SK-N-SH (cell line): Measurements from ENCODE around the gene AQP1. TPM values are rescaled to one million over a fixed set of nuclear protein-coding genes. Genes with fewer than 3 reads are reported as not detected.

Experiments
- CTCF ChIA-PET: fragments of 300-600, 350-600 bp; formaldehyde crosslinking; extraction: SDS; loops from one replicate; lab custom pipeline; 2021; lab: Yijun Ruan, JAX
- POLR2A ChIA-PET: fragments of 350-600 bp; sonication (Branson Sonifier 250); formaldehyde crosslinking; extraction: SDS; loops from one replicate; lab custom pipeline; 2020; ENCODE audit warnings: antibody characterized with exemption, inconsistent platforms; lab: Yijun Ruan, JAX
- DNase-seq: peaks from one replicate; pipeline ENCODE4 v3.0.0; 2012
- H2AFZ ChIP-seq: fragments of 200-600 bp; sonication (generic); 2 replicates; pipeline ENCODE4 v1.8.1; 2016; ENCODE audit warnings: antibody characterized with exemption, mild to moderate bottlenecking, low read depth
- H3F3A ChIP-seq: fragments of 200-600 bp; sonication (generic); replicated peaks from 2 replicates; pipeline ENCODE3; 2016; ENCODE audit warnings: antibody characterized with exemption, mild to moderate bottlenecking; ENCODE audit not compliant: insufficient read depth
- H3K27ac ChIP-seq, 2 experiments: fragments of 200-500 bp in 1 of 2; fragments of 200-600 bp in 1 of 2; sonication (Bioruptor generic) in 1 of 2; sonication (generic), shearing (Covaris generic) in 1 of 2; 2 replicates each; pipeline versions ENCODE4 v1.5.1 to v1.6.1; 2014 to 2016; ENCODE audit warnings: low read depth in 2 of 2, inconsistent platforms in 1 of 2, low read length in 1 of 2, mild to moderate bottlenecking in 1 of 2, mixed read lengths in 1 of 2
- H3K27me3 ChIP-seq: fragments of 200-600 bp; sonication (generic), shearing (Covaris generic); 2 replicates; pipeline ENCODE4 v1.6.1; 2016; ENCODE audit warnings: mixed run types; ENCODE audit not compliant: insufficient read depth
- H3K36me3 ChIP-seq, 2 experiments: fragments of 200-500 bp in 1 of 2; fragments of 200-600 bp in 1 of 2; sonication (Bioruptor generic) in 1 of 2; sonication (generic) in 1 of 2; replicated peaks in 1 of 2; 2 replicates each; pipeline versions ENCODE3 to v1.5.1; 2014 to 2016; ENCODE audit warnings: low read length in 1 of 2, mild to moderate bottlenecking in 1 of 2; ENCODE audit not compliant: insufficient read depth in 2 of 2, control insufficient read depth in 1 of 2
- H3K4me1 ChIP-seq, 2 experiments: fragments of 200-500 bp in 1 of 2; fragments of 200-600 bp in 1 of 2; sonication (Bioruptor generic) in 1 of 2; sonication (generic), shearing (Covaris generic) in 1 of 2; 2 replicates each; pipeline versions ENCODE4 v1.5.1 to v1.6.1; 2014 to 2016; ENCODE audit warnings: low read depth in 1 of 2, low read length in 1 of 2, mixed run types in 1 of 2; ENCODE audit not compliant: insufficient read depth in 2 of 2, control insufficient read depth in 1 of 2
- H3K4me2 ChIP-seq: fragments of 200-600 bp; sonication (generic), shearing (Covaris generic); 2 replicates; pipeline ENCODE4 v1.6.1; 2017; ENCODE audit warnings: mixed run types
- H3K4me3 ChIP-seq, 2 experiments: fragments of 200-500 bp in 1 of 2; fragments of 200-600 bp in 1 of 2; sonication (Bioruptor generic) in 1 of 2; sonication (generic), shearing (Covaris generic) in 1 of 2; 2 replicates each; pipeline versions ENCODE4 v1.5.1 to v1.8.1; 2014 to 2016; ENCODE audit warnings: low read depth in 2 of 2, inconsistent platforms in 1 of 2, low read length in 1 of 2, mild to moderate bottlenecking in 1 of 2, mixed read lengths in 1 of 2, moderate library complexity in 1 of 2
- H3K79me2 ChIP-seq: fragments of 200-600 bp; sonication (generic); 2 replicates; pipeline ENCODE4 v1.8.1; 2017; ENCODE audit warnings: mild to moderate bottlenecking; ENCODE audit not compliant: insufficient read depth
- H3K9ac ChIP-seq: fragments of 200-600 bp; sonication (generic); 2 replicates; pipeline ENCODE4 v1.6.1; 2017; ENCODE audit warnings: mixed run types
- H3K9me2 ChIP-seq: fragments of 200-600 bp; sonication (generic); 2 replicates; pipeline ENCODE4 v1.6.1; 2017; ENCODE audit warnings: mixed run types
- H3K9me3 ChIP-seq: fragments of 200-600 bp; sonication (generic); 2 replicates; pipeline ENCODE4 v1.6.1; 2017; ENCODE audit warnings: mixed run types, mild to moderate bottlenecking, moderate library complexity
- H4K20me1 ChIP-seq: fragments of 200-600 bp; sonication (generic); 2 replicates; pipeline ENCODE4 v1.6.1; 2017; ENCODE audit warnings: mild to moderate bottlenecking, mixed run types; ENCODE audit not compliant: insufficient read depth
- ELF1 ChIP-seq: IDR thresholded peaks from 2 replicates; pipeline ENCODE4 v1.4.0; 2012
- EP300 ChIP-seq, 2 experiments: IDR thresholded peaks; 2 replicates each; pipeline versions ENCODE4 v1.4.0 to v1.6.1; 2012; ENCODE audit warnings: borderline replicate concordance in 1 of 2, low read depth in 1 of 2, low read length in 1 of 2
- GABPA ChIP-seq: IDR thresholded peaks from 2 replicates; pipeline ENCODE4 v1.4.0; 2012; ENCODE audit warnings: low read depth, mild to moderate bottlenecking
- MEF2A ChIP-seq: IDR thresholded peaks from 2 replicates; pipeline ENCODE4 v1.4.0; 2012; ENCODE audit warnings: low read depth, borderline replicate concordance
- MXI1 ChIP-seq: IDR thresholded peaks from 2 replicates; pipeline ENCODE4 v1.6.1; 2012; ENCODE audit warnings: mild to moderate bottlenecking, low read depth, low read length, improper control_type of control experiment
- NFIC ChIP-seq: IDR thresholded peaks from 2 replicates; pipeline ENCODE4 v1.4.0; 2012; ENCODE audit warnings: borderline replicate concordance
- NRF1 ChIP-seq: IDR thresholded peaks from 2 replicates; pipeline ENCODE4 v1.6.1; 2012; ENCODE audit warnings: low read depth, mild to moderate bottlenecking, low read length
- POLR2AphosphoS5 ChIP-seq: IDR thresholded peaks from 2 replicates; pipeline ENCODE4 v1.6.1; 2012; ENCODE audit warnings: low read depth, low read length
- RAD21 ChIP-seq: IDR thresholded peaks from 2 replicates; pipeline ENCODE4 v1.6.1; 2012; ENCODE audit warnings: mild to moderate bottlenecking, low read length
- RCOR1 ChIP-seq: fragments of 150-350 bp; IDR thresholded peaks from 2 replicates; pipeline ENCODE4 v1.6.1; 2017; ENCODE audit warnings: antibody characterized with exemption, low read length
- RFX5 ChIP-seq: IDR thresholded peaks from 2 replicates; pipeline ENCODE4 v1.6.1; 2012; ENCODE audit warnings: mild to moderate bottlenecking, improper control_type of control experiment, low read length
- RXRA ChIP-seq: IDR thresholded peaks from 2 replicates; pipeline ENCODE4 v1.4.0; 2012; ENCODE audit warnings: low read depth, mild to moderate bottlenecking, borderline replicate concordance
- SIN3A ChIP-seq: IDR thresholded peaks from 2 replicates; pipeline ENCODE4 v1.6.1; 2012; ENCODE audit warnings: low read depth, mild to moderate bottlenecking, low read length, moderate library complexity, borderline replicate concordance
- TAF1 ChIP-seq: IDR thresholded peaks from 2 replicates; pipeline ENCODE4 v1.6.1; 2012; ENCODE audit warnings: low read depth, mild to moderate bottlenecking, low read length, moderate library complexity, borderline replicate concordance
- TCF12 ChIP-seq: IDR thresholded peaks from 2 replicates; pipeline ENCODE4 v1.4.0; 2012
- YY1 ChIP-seq: IDR thresholded peaks from 2 replicates; pipeline ENCODE4 v1.4.0; 2012; ENCODE audit warnings: low read depth, mild to moderate bottlenecking
- ZBTB33 ChIP-seq: IDR thresholded peaks from 2 replicates; pipeline ENCODE4 v1.4.0; 2012; ENCODE audit warnings: low read depth, borderline replicate concordance
- WGBS: methylation state at CpG from one replicate; pipeline ENCODE4 v1.1.6; 2017; ENCODE audit warnings: low lambda C conversion rate; 5-methylcytosine and 5-hydroxymethylcytosine counted together
- polyA plus RNA-seq, 3 experiments: library from polyadenylated mRNA; depleted of rRNA; stranded (reverse); fragments of >200 nt; gene quantifications; 2 replicates each; pipeline ENCODE4 v1.2.3, GENCODE V29; 2012

The AQP1 gene
- polyA plus RNA-seq, 1 of the 3 experiments (the other 2 are of a cell fraction) = 1.7 TPM

- no peak for TF ChIP-seq TAF1
- TF ChIP-seq POLR2AphosphoS5 = no peak
- no peak for TF ChIP-seq GABPA
- TF ChIP-seq ZBTB33 = no peak
- no peak for TF ChIP-seq TCF12
- no peak for TF ChIP-seq ELF1
- TF ChIP-seq, all 33 proteins: peak for 0
These were observed 21.4 kb upstream of the AQP1 start (continued) for GRCh38 chr7:30890226-30890625.

GRCh38 chr7:30893357-30893756 is 18.3 kb upstream of the AQP1 start:
- WGBS = 83% methylated on average over 6 of the region's 6 CpGs

GRCh38 chr7:30894009-30894408 is 17.6 kb upstream of the AQP1 start:
- CTCF ChIA-PET = interaction anchor here (1.2 to 6.5 kb wide), 2 partner anchors 45 to 90 kb away, joined by 3 to 25 read pairs; no protein-coding TSS in a partner anchor
- Histone ChIP-seq H2AFZ (no peak overlapping the region), H3K4me1 (peaks cover 5 to 16% of the 10 kb centered on the region in 2 experiments; a peak in 2 of 4 replicates), H3K9ac (no peak overlapping the region), H3K4me2 (no peak overlapping the region), H3K9me2 (no peaks in the 10 kb centered on the region), H3K27me3 (no peaks in the 10 kb centered on the region), H3K36me3 (no peaks in the 10 kb centered on the region), H4K20me1 (no peaks in the 10 kb centered on the region), H3K79me2 (no peaks in the 10 kb centered on the region), H3K27ac (no peak overlapping the region), H3K4me3 (no peak overlapping the region), H3K9me3 (no peaks in the 10 kb centered on the region), H3F3A (peaks cover 3% of the 10 kb centered on the region)
- WGBS = 67% methylated on average over 1 of the region's 1 CpG
- POLR2A ChIA-PET = no interaction called here
- DNase-seq = no peak
- no peak for TF ChIP-seq RCOR1
- no peak for TF ChIP-seq ELF1
- TF ChIP-seq NFIC = no peak
- TF ChIP-seq RXRA = no peak
- TF ChIP-seq NRF1 = no peak
- TF ChIP-seq YY1 = no peak
- no peak for TF ChIP-seq RAD21
- TF ChIP-seq ZBTB33 = no peak
- no peak for TF ChIP-seq SIN3A
- TF ChIP-seq RFX5 = no peak
- TF ChIP-seq, all 33 proteins: peak for 0

More at GRCh38 chr7:30893357-30893756, 18.3 kb upstream of the AQP1 start:
- H3K36me3 ChIP-seq = no peaks in the 10 kb centered on the region
- no peak for TF ChIP-seq EP300 (IDR thresholded peaks at IDR 0.05; ENCODE audit: borderline replicate concordance in 1 of 2, low read depth in 1 of 2, low read length in 1 of 2)
- TF ChIP-seq RCOR1 = no peak
- no peak for TF ChIP-seq MXI1
- no peak for TF ChIP-seq MEF2A
- TF ChIP-seq, all 33 proteins: peak for 0
- Histone ChIP-seq H2AFZ (no peak overlapping the region), H3K4me3 (no peak overlapping the region), H3K9me2 (no peaks in the 10 kb centered on the region), H3K9me3 (no peaks in the 10 kb centered on the region), H3K27ac (no peak overlapping the region), H3K27me3 (no peaks in the 10 kb centered on the region), H3F3A (peaks cover 10% of the 10 kb centered on the region), H3K9ac (no peak overlapping the region), H3K79me2 (no peaks in the 10 kb centered on the region), H3K4me1 (peaks cover 7 to 20% of the 10 kb centered on the region in 2 experiments; a peak in 2 of 4 replicates), H4K20me1 (no peaks in the 10 kb centered on the region), H3K4me2 (no peak overlapping the region)
- POLR2A ChIA-PET = no interaction called here
- peak; percentile 27 for DNase-seq
- CTCF ChIA-PET = interaction anchor here (0.6 to 6.5 kb wide), 3 partner anchors 46 to 180 kb away, joined by 3 to 25 read pairs (median 3); no protein-coding TSS in a partner anchor
